HG02798 (cell line): ENCODE measurements around the gene TMEFF1.

Source experiments
- ATAC-seq: cut with Tn5 transposase; IDR thresholded peaks from one replicate; pipeline ENCODE4 v1.9.1; 2021; ENCODE audit warnings: mild to moderate bottlenecking; ENCODE audit not compliant: unreplicated experiment, poor library complexity

The TMEFF1 gene

GRCh38 chr9:100567856-100568255 lies 94.9 kb downstream of the TMEFF1 start:
- no peak for ATAC-seq

GRCh38 chr9:100573655-100574260 lies 100.8 kb downstream of the TMEFF1 start:
- ATAC-seq: no peak

- no peak for ATAC-seq
These were observed 102.1 kb downstream of the TMEFF1 start for GRCh38 chr9:100575006-100575405.

- ATAC-seq: no peak
These were observed 102.9 kb downstream of the TMEFF1 start for GRCh38 chr9:100575765-100576386.

GRCh38 chr9:100577776-100578448 lies 105.0 kb downstream of the TMEFF1 start, which contains the start of gene CAVIN4:
TSS of gene CAVIN4 (plus strand) at chr9:100578079. CDS start at chr9:100578144, 65 bp downstream.
- no peak for ATAC-seq

GRCh38 chr9:100578610-100579009 lies 105.7 kb downstream of the TMEFF1 start:
- no peak for ATAC-seq

GRCh38 chr9:100579665-100580064 lies 106.7 kb downstream of the TMEFF1 start:
- no peak for ATAC-seq

GRCh38 chr9:100580257-100580656 lies 107.3 kb downstream of the TMEFF1 start:
- ATAC-seq: no peak

GRCh38 chr9:100581081-100581480 lies 108.1 kb downstream of the TMEFF1 start:
- ATAC-seq: no peak

GRCh38 chr9:100581661-100582060 lies 108.7 kb downstream of the TMEFF1 start:
- no peak for ATAC-seq

GRCh38 chr9:100583014-100583802 lies 110.3 kb downstream of the TMEFF1 start:
- ATAC-seq: no peak

- ATAC-seq: no peak
These were observed 112.0 kb downstream of the TMEFF1 start for GRCh38 chr9:100584951-100585350.

- ATAC-seq: no peak
These were observed 113.1 kb downstream of the TMEFF1 start for GRCh38 chr9:100586093-100586492.

- no peak for ATAC-seq
These were observed 114.4 kb downstream of the TMEFF1 start for GRCh38 chr9:100587375-100587774.

- ATAC-seq: no peak
These were observed 116.6 kb downstream of the TMEFF1 start for GRCh38 chr9:100589582-100589981.

- ATAC-seq: no peak
These were observed 117.5 kb downstream of the TMEFF1 start for GRCh38 chr9:100590481-100590880.

GRCh38 chr9:100591139-100591538 lies 118.2 kb downstream of the TMEFF1 start:
- no peak for ATAC-seq

GRCh38 chr9:100591639-100592412 lies 118.9 kb downstream of the TMEFF1 start:
- ATAC-seq: no peak

- ATAC-seq: peak; percentile 47
These were observed 122.6 kb downstream of the TMEFF1 start for GRCh38 chr9:100595391-100596199.
